ENCODE measurements around the gene CATSPERZ.
"Not testable (repeated sequence)": the region's sequence is repeated elsewhere in the genome, so short reads cannot be mapped to it uniquely, and the experiment has no call there.

The CATSPERZ gene

GRCh38 chr11:64304316-64305072 lies 4.3 kb downstream of the CATSPERZ start:
- DNase-seq: peak; percentile 89

- peak; percentile 99 for DNase-seq
These were observed 5.0 kb downstream of the CATSPERZ start, which contains the start of gene ESRRA for GRCh38 chr11:64305075-64305690. Gene ESRRA (plus strand): TSS chr11:64305524. CDS start chr11:64307180, 1,656 bp downstream.

- DNase-seq: peak; percentile 74
These were observed 5.8 kb downstream of the CATSPERZ start for GRCh38 chr11:64305691-64306562.

GRCh38 chr11:64306563-64306875 lies 6.4 kb downstream of the CATSPERZ start:
- DNase-seq: no peak

- no peak for DNase-seq
These were observed 6.9 kb downstream of the CATSPERZ start for GRCh38 chr11:64306876-64307622.

- DNase-seq: not testable (repeated sequence)
These were observed 7.6 kb downstream of the CATSPERZ start for GRCh38 chr11:64307795-64308194.

- no peak for DNase-seq
These were observed 12.8 kb downstream of the CATSPERZ start for GRCh38 chr11:64312947-64313346.

- DNase-seq: no peak
These were observed 13.5 kb downstream of the CATSPERZ start for GRCh38 chr11:64313491-64314145.

GRCh38 chr11:64314146-64314804 lies 14.1 kb downstream of the CATSPERZ start:
- DNase-seq: no peak

- DNase-seq: no peak
These were observed 14.8 kb downstream of the CATSPERZ start for GRCh38 chr11:64314805-64315561.

GRCh38 chr11:64315667-64316526 lies 15.7 kb downstream of the CATSPERZ start:
- not testable (repeated sequence) for DNase-seq

- DNase-seq: no peak
These were observed 16.6 kb downstream of the CATSPERZ start for GRCh38 chr11:64316672-64317324.

GRCh38 chr11:64317325-64317960 lies 17.3 kb downstream of the CATSPERZ start, which contains the start of gene TRMT112:
Gene TRMT112 (minus strand): TSS chr11:64317559. CDS start chr11:64317526, 33 bp downstream.
- peak; percentile 97 for DNase-seq

GRCh38 chr11:64317961-64318765 lies 18.0 kb downstream of the CATSPERZ start, which contains the start of gene PRDX5:
Gene PRDX5 (plus strand): TSS chr11:64318121. CDS start chr11:64318216, 95 bp downstream.
- peak; percentile 98 for DNase-seq

- no peak for DNase-seq
These were observed 18.9 kb downstream of the CATSPERZ start for GRCh38 chr11:64318766-64319761.

GRCh38 chr11:64320556-64320955 lies 20.4 kb downstream of the CATSPERZ start:
- no peak for DNase-seq

All from right hindlimb (tissue), 1 donor.